HG03103 (cell line): ENCODE data around the gene IL22.

Experiments
- ATAC-seq: cut with Tn5 transposase; IDR thresholded peaks from one replicate; pipeline ENCODE4 v1.9.1; 2021; ENCODE audit warnings: low read depth; ENCODE audit not compliant: unreplicated experiment

Gene IL22, protein sequence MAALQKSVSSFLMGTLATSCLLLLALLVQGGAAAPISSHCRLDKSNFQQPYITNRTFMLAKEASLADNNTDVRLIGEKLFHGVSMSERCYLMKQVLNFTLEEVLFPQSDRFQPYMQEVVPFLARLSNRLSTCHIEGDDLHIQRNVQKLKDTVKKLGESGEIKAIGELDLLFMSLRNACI

DNA sequence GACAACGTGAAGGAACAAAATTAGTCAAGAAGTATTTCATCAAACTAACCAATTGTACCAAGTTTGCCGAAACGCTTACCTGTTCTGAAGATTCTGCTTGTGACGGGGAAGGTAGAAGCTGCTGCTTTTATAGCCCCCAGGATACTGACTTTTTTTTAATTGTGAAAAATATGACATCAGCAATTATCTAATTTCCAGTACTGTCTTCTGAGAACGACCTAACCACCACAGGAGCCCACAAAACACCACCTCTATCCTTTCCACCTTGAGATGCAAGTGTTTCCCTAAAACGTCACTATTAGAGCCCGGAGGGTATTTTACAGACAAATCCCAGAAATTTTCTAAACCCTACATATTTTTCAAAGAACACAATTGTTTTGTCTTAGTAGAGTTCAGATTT lies at the start of gene IL22:
IL22 (minus strand) TSS at position 101 of the 400 bp plus-strand sequence. CDS start 156 bp downstream, outside the sequence.
- no peak for ATAC-seq

- no peak for ATAC-seq
These were observed 44.5 kb upstream of the IL22 start for GRCh38 chr12:68297929-68298328.

DNA sequence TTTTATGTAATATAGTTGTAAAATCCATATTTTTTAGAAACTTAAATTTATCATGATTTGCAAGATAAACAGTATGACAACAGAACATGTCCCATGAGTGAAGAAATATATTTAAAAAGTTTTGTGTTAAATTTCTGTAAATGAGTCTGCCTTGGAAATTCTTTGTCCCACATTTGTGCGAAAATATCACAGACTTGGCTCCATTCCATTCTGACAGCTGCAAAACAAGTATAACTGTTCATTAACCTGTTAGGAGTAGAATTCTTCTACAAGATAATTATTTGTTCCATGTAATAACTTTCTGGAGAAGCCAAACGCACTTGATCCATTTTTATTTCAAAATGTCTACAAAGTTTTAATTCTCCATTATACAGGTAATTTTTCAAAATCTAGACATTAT lies 40.8 kb upstream of the IL22 start:
- ATAC-seq = no peak

- no peak for ATAC-seq
These were observed 39.9 kb upstream of the IL22 start for GRCh38 chr12:68293347-68293746.

GRCh38 chr12:68292151-68292943 lies 38.9 kb upstream of the IL22 start:
- no peak for ATAC-seq

DNA sequence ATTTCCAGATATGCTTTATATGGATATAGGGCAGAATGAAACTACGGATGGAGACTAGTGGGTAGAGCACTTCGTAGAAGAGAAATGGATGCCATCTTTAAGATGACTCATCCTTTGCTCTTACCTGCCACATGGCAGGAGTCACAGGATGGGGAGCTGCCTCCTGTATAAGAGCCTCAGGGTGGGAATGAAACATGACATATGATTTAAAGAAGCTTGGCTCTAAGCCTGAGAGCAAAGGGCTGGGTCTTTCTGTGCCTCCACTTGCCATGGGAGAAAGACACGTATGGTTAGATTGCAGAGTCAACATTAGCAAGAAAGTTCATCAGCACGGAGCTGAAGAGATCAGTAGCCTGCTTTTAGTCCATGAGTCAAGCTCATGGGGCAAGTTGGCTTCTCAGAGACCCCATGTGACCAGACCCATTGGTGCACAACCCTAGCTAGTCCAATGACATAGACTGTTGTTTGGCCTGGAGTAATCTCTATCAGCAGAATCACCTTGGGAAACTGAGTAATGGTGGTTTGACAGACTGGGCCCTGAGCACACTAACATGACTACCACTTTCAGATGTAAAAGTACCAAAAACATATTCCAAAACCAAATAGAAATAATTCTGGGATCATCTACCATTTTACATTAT lies 38.1 kb upstream of the IL22 start:
- ATAC-seq = no peak

GRCh38 chr12:68290126-68290525 lies 36.7 kb upstream of the IL22 start:
- ATAC-seq = peak; percentile 99

DNA sequence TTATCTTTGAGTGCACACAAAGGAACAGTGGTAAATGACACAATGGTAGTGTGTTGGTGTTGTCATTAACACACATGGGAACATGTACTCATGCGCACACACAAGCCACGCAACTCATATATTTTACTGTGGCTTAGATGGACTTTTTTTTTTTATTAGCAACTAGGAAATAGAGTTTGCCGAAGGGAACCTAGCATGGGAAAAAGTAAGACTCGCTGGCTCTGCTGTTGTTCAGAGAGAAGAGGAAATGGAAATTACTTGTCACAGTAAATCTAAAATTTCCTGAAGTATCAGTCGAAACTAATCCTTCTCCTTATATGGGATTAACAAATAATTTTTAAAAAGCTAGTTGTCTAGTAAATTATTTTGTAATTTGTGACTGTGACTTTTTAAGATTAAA lies 33.7 kb upstream of the IL22 start:
- ATAC-seq = no peak

DNA sequence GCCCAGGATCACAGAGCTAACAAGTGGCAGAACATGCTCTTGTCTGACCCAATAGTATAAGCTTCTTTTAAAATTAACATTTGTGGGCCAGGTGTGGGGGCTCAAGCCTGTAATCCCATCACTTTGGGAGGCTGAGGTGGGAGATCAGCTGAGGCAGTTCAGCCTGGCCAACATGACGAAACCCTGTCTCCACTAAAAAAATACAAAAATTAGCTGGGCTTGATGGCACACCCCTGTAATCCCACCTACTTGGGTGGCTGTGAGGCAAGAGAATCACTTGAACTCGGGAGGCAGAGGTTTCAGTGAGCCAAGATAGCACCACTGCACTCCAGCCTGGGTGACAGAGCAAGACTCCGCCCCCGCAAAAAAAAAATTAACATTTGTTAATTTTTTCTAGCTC lies 33.0 kb upstream of the IL22 start:
- ATAC-seq = no peak

GRCh38 chr12:68285541-68285940 lies 32.1 kb upstream of the IL22 start:
- ATAC-seq = no peak

GRCh38 chr12:68281322-68282077 lies 28.1 kb upstream of the IL22 start:
- no peak for ATAC-seq

DNA sequence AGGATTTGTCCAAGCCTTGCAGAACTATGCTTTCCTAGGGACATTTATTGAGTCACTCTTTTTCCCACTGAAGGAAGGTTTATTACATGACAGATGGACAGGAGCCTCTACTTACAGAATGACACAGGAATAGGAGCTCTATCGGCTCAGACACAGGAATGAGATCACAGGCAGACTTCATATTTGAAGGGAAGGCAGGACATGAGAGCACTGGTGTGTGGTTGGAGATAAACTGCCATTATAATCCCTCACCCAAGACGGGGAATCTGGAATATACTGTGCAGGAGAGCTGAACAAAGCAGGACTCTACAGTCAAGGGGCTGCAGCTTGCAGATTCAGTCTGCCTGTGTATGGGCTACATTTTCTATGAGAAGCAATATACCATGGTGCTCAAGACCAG lies 26.8 kb upstream of the IL22 start:
- ATAC-seq = no peak

DNA sequence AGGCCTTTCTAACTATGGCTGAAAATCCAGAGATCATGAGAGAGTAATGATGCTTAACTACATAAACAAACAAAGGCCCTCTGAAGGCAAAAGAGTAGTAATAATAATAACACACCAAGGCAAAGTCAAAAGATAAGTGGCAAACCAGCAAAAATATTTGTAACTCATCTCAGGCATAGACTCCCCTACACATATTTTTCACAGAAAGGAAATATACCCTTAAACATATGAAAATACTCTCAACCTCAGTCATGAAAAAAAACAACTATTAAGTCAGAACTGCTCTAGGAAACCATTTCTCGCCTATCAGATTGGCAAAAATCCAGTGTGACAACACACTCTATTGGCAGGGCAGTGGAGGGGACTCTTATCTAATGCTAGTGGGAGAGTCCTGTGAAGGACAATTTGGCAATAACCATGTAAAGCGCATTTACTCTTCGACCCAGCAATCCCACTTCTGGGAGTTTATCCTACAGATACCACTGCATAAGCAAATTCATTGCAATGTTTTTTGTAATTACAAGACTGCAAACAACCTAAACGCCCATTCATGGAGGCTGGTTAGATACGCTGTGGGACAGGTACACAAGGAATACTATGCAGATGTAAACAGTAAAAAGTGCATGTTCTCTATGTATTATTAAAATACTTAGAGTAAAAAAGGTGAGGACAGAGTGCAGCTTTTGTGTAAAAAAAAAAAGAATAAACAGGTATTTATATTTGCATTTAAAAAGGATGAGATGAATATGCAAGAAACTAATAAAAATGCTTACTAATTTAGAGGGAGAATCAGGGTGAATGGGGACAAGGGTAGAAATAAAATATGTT lies 26.0 kb upstream of the IL22 start:
- no peak for ATAC-seq

- ATAC-seq = no peak
These were observed 23.1 kb upstream of the IL22 start for GRCh38 chr12:68276402-68276930.

DNA sequence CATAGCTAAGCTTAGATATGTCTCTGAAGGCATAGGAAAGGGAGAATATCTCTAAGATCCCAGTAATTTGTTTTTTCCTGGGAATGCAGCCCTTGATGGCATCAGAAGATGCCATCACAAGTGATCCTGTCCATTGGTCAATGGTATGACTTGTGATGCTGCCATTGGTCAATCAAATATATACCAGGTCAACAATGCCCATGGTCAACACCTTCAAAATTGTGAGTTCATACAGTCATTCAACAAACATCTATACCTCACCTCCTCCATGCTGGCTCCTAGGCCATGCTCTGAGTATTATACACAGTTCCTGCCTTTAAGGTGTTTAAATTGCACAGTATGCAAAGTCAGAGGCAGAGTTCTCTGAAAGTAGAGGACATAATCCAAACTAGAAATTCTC lies 19.3 kb upstream of the IL22 start:
- ATAC-seq = no peak

DNA sequence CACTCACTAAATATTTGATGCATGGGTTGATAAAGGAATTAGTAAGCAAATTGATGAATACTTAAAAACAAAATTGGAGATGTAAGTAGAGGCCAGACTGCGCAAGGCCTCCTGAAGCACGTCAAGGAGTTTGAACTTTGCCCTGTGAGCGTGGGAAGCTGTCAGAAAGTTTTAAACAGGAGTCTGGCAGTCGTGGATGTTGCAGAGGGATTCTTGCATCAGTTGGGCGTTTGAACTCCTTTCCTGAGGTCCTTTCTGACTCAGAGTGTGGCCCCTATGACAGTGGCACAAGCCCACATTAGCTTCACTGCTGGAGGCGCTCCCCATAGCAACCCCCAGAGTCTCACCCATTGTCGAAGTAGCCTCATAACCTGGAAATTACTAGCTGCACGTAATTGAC lies 17.9 kb upstream of the IL22 start:
- ATAC-seq = no peak

- no peak for ATAC-seq
These were observed 17.0 kb upstream of the IL22 start for GRCh38 chr12:68270358-68270757.

DNA sequence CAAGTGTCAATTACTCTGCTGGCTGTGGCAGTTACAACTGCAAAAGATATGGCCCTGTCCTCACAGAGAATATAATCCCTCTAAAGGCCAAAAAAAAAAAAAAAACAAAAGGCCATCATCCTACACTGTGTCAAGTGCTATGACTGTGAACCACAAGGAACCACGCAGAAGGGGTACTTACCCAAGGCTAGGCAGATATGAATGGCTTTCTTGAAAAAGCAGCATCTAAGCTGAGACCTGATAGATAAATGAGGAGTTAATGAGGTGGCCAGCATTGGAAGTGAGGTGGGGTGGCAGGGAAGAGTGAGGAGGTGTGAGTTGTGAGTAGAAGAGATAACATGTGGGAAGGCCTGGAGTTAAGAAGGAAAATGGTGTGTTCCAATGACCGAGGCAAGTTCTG lies 16.4 kb upstream of the IL22 start:
- no peak for ATAC-seq

GRCh38 chr12:68268967-68269366 lies 15.6 kb upstream of the IL22 start:
- no peak for ATAC-seq

DNA sequence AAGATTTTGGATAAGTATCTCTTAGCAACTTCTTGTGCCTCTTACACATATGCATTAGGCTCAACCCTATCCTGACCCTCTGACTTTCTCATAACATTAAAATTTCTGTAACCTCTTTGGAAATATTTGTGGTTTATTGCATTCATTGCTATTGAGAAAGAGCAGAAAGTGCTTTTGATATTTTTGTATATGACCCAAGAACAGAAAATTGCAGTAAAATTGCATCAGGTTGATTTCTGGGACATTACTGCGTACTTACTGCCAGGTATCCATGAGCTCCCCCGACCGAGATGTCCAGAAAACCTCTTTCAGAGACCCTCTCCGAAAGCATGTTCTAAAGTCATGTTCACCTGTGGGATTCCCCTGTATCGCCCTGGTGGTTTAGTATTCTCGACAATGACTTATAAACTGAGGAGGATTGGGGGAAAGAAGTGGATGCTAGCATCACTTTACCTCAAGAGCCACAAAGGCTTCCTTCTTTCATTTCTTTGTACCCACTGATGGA lies 14.5 kb upstream of the IL22 start:
- ATAC-seq = no peak
